IMR-90 (cell line): Measurements from ENCODE around the gene SLC35B2.

ENCODE experiments used
- TF ChIP-seq, protein P1 (sequence below): conservative IDR thresholded peaks from 2 replicates; pipeline ENCODE4 v1.5.1; 2012; ENCODE audit warnings: mild to moderate bottlenecking, low read depth, low read length, improper control_type of control experiment
- TF ChIP-seq, protein P2 (sequence below): fragments of 150-350 bp; IDR thresholded peaks from 2 replicates; pipeline ENCODE4 v1.6.1; 2016; ENCODE audit warnings: low read depth, mild to moderate bottlenecking, low read length, moderate library complexity, borderline replicate concordance

DNA sequence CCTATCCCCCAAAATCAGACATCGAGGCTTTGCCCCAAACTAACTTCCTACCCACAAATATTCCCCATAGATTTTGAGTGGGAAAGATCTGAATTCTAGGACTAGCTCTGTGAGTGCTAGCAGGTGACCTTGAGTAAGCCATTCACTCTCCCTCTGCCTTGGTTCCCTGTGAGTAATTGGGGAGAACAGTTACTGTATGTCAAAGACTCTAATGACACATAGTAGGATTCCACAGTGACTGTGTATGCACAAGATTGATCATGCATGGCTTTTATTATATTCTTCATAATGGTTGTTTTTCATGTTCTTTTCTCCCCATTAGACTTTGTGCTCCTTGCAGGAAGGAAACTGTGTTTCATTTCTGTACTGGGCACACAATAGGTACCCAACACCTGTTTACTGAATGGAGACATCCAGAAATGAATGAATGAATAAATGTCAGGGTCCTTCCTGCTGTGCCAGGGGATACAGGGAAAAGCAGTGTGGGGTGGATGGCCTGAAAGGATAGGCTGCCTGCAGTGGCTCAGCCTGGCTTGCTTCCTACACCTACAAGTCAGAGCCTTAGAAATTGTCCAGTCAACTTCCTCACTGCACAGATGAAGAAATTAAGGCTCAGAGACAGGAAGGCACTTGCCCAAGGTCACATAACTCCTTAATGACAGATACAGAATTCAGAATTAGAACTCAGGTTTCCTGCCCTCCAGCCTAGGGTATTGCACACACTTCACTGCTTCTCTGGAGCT lies 12.0 kb upstream of the SLC35B2 start:
- TF ChIP-seq, protein P1, sequence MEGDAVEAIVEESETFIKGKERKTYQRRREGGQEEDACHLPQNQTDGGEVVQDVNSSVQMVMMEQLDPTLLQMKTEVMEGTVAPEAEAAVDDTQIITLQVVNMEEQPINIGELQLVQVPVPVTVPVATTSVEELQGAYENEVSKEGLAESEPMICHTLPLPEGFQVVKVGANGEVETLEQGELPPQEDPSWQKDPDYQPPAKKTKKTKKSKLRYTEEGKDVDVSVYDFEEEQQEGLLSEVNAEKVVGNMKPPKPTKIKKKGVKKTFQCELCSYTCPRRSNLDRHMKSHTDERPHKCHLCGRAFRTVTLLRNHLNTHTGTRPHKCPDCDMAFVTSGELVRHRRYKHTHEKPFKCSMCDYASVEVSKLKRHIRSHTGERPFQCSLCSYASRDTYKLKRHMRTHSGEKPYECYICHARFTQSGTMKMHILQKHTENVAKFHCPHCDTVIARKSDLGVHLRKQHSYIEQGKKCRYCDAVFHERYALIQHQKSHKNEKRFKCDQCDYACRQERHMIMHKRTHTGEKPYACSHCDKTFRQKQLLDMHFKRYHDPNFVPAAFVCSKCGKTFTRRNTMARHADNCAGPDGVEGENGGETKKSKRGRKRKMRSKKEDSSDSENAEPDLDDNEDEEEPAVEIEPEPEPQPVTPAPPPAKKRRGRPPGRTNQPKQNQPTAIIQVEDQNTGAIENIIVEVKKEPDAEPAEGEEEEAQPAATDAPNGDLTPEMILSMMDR, result no peak
- TF ChIP-seq, protein P2, sequence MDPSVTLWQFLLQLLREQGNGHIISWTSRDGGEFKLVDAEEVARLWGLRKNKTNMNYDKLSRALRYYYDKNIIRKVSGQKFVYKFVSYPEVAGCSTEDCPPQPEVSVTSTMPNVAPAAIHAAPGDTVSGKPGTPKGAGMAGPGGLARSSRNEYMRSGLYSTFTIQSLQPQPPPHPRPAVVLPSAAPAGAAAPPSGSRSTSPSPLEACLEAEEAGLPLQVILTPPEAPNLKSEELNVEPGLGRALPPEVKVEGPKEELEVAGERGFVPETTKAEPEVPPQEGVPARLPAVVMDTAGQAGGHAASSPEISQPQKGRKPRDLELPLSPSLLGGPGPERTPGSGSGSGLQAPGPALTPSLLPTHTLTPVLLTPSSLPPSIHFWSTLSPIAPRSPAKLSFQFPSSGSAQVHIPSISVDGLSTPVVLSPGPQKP, result no peak
